GM12875 (cell line): ENCODE results near the gene RAB31.

Source experiments
- H3K4me3 ChIP-seq: one replicate; pipeline ENCODE4 v1.5.1; 2011; ENCODE audit warnings: low read depth, low read length, control low read depth
- TF ChIP-seq, protein P1 (sequence below): IDR thresholded peaks from 2 replicates; pipeline ENCODE4 v1.5.1; 2011; ENCODE audit warnings: low read depth, mild to moderate bottlenecking, control low read depth, inconsistent platforms, low read length, moderate library complexity, borderline replicate concordance; ENCODE audit not compliant: insufficient read depth

The RAB31 gene

DNA sequence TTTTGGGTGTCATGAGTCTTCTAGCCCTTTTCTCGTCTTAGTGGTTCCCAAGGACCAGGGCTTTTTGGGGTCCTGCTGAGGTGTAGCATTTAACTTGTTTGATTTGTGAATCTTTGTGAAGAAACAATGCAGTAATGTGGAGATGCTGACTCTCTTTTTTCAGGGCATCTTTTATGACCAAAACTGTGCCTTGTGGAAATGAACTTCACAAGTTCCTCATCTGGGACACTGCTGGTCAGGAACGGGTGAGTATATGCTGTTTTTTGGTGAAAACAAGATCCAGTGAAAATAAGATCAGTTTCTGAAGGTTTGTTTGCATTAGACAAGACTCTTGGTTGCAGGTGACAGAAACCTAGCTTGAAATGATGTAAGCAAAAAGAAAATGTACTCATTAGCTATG, 83.9 kb downstream of the RAB31 start:
- no peak overlapping the region for H3K4me3 ChIP-seq
- TF ChIP-seq, protein P1, sequence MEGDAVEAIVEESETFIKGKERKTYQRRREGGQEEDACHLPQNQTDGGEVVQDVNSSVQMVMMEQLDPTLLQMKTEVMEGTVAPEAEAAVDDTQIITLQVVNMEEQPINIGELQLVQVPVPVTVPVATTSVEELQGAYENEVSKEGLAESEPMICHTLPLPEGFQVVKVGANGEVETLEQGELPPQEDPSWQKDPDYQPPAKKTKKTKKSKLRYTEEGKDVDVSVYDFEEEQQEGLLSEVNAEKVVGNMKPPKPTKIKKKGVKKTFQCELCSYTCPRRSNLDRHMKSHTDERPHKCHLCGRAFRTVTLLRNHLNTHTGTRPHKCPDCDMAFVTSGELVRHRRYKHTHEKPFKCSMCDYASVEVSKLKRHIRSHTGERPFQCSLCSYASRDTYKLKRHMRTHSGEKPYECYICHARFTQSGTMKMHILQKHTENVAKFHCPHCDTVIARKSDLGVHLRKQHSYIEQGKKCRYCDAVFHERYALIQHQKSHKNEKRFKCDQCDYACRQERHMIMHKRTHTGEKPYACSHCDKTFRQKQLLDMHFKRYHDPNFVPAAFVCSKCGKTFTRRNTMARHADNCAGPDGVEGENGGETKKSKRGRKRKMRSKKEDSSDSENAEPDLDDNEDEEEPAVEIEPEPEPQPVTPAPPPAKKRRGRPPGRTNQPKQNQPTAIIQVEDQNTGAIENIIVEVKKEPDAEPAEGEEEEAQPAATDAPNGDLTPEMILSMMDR = no peak

DNA sequence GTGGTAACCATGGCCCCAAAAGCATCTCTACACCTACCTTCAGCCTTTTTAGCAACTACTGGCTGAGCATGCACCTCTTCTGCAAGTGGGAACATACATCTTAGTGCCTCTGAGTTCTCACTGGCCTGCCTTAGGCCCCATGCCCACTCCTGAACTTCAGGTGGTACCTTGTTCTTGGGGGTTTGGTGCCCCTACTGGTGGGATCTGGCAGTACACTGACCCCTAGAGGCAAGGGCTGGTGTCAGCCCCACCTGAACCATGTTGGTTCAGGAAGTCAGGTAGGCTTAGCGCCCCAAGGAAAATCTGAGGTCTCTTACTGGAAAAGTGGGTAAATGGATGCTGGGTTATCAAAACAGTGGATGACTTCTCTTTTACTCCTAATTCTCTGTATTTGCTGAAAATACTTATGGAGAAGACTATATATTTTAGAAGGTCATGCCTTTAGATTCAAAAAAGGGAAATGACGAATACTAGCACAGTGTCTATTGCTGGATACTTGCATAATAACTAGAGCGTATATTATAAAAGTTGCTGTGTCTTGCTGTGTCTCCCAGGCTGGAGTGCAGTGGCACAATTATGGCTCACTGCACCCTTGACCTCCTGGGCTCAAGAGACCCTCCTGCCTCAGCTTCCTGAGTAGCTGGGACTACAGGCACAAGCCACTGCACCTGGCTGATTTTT, 84.6 kb downstream of the RAB31 start:
- H3K4me3 ChIP-seq = no peak overlapping the region
- TF ChIP-seq, protein P1 = peak; percentile 66

DNA sequence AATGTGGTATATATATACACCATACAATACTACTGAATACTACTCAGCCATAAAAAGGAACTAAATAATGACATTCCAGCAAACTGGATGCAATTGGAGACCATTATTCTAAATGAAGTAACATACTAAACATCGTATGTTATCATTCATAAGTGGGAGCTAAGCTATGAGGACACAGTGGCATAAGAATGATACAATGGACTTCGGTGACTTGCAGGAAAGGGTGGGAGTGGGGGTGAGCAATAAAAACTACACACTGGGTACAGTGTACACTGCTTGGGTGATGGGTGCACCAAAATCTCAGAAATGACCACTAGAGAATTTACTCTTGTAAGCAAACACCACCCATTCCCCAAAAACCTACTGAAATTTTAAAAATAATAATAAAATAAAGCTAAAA, 87.9 kb downstream of the RAB31 start:
- H3K4me3 ChIP-seq = no peak overlapping the region
- TF ChIP-seq, protein P1 = no peak

GRCh38 chr18:9796935-9797549, 88.9 kb downstream of the RAB31 start:
- no peak overlapping the region for H3K4me3 ChIP-seq
- TF ChIP-seq, protein P1 = no peak

DNA sequence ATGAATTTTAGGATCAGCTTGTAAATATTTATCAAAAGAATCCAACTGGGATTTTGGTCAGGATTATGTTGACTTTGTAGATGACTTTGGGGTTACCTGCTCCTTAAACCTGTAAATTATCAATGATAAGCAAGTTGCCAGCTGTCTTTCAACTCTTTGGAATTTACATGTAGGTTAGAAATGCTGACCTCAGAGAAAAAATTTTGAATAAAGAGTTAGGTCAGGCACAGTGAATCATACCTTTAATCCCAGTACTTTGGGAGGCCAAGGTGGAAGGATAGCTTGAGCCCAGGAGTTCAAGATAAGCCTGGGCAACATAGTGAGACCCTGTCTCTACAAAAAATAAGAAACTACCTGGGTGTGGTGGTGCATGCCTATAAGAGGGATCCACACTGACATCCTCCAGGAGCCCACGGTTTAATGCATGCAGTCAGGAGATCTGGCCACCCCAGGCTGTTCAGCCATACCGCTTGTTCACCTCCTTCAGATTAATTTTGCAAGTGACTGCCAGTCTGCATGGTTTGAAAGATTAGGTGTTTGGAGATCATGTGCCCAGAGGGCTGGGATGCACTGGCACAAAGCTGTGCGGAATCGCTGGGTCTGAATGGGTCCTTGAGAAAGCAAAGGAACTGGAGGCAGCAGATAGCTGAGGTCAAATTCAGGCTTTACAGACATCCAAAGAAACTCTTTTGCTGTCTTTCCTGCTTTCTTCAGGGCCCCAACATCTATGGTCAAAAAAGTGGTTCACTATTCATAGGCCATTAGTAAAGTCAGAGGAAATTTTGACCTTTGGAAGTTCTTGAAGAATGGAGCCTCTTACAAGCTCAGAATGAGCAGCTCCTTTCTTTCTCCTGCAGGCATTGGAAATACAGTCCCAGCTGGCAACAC, 94.3 kb downstream of the RAB31 start:
- TF ChIP-seq, protein P1 = no peak
- H3K4me3 ChIP-seq = no peak overlapping the region

- H3K4me3 ChIP-seq = no peak overlapping the region
- TF ChIP-seq, protein P1 = no peak
Observed at GRCh38 chr18:9803063-9803697, 95.1 kb downstream of the RAB31 start.
